Cardiac muscle cell (in vitro differentiated cells and primary cell): Measurements from ENCODE around the gene VMO1. TPM values are rescaled to one million over a fixed set of nuclear protein-coding genes. Genes with fewer than 3 reads are reported as not detected.

Experiments
- DNase-seq, 2 donors: peaks; one replicate each; pipeline versions ENCODE4 v3.0.0 to v3.0.0-alpha.2; 2010 to 2017; ENCODE audit warnings: low read depth in 1 of 2, low spot score in 1 of 2
- H3K27ac ChIP-seq: fragments of 200-600 bp; sonication (generic); 2 replicates; pipeline ENCODE4 v1.5.1; 2016
- H3K27me3 ChIP-seq: fragments of 200-600 bp; sonication (generic); 2 replicates; pipeline ENCODE4 v1.6.0; 2016; ENCODE audit warnings: control low read depth
- H3K36me3 ChIP-seq: fragments of 200-600 bp; sonication (generic); 2 replicates; pipeline ENCODE4 v1.5.1; 2016; ENCODE audit warnings: control low read depth
- H3K4me1 ChIP-seq: fragments of 200-600 bp; sonication (generic); 2 replicates; pipeline ENCODE4 v1.8.1; 2017; ENCODE audit warnings: low read depth, mild to moderate bottlenecking, mixed run types
- H3K4me3 ChIP-seq: fragments of 200-600 bp; sonication (generic); 2 replicates; pipeline ENCODE4 v1.5.1; 2016; ENCODE audit warnings: mild to moderate bottlenecking
- H3K9me3 ChIP-seq: fragments of 200-600 bp; sonication (generic); 2 replicates; pipeline ENCODE4 v1.5.1; 2017; ENCODE audit warnings: low read depth, mild to moderate bottlenecking, control low read depth
- polyA plus RNA-seq: library from polyadenylated mRNA; unstranded; fragments of >200 nt; fragmentation: Nextera tagmentation; extraction: Ambion mirVana; gene quantifications from 2 replicates; pipeline ENCODE4 v1.2.1, GENCODE V29; 2016
- total RNA-seq: library from RNA; depleted of rRNA; stranded (reverse); fragments of >200 nt; gene quantifications from 2 replicates; pipeline ENCODE4 v1.2.3, GENCODE V29; 2016
- TF ChIP-seq, protein P1 (sequence below): IDR thresholded peaks from 2 replicates; pipeline ENCODE4 v1.5.1; 2012; ENCODE audit warnings: low read depth, mild to moderate bottlenecking, low read length

VMO1 gene
- total and polyA plus RNA-seq, 2 experiments from 2014 or later, result 1.2 to 2.2 TPM

DNA sequence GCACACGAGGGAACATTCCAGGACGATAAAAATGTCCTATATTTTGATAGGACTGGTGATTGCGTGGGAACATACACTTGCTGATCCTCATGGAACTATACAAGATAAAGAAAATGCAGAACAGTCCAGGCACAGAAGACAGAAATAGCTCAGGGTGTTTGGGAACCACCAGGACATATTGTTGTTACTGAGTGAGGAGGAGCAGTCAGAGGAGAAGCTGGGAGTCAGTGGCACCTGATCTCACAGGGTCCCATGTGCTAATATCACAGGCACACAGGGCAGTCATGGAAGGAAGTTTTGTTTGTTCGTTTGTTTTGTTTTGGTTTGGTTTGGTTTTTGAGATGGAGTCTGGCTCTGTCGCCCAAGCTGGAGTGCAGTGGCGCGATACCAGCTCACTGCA lies 26.5 kb upstream of the VMO1 start:
- Histone ChIP-seq H3K27ac (peak overlapping the region; percentile 54), H3K4me1 (peaks cover 9% of the 10 kb centered on the region), H3K9me3 (no peaks in the 10 kb centered on the region), H3K27me3 (no peaks in the 10 kb centered on the region), H3K36me3 (peaks cover 3% of the 10 kb centered on the region), H3K4me3 (no peak overlapping the region)
- DNase-seq, result no peak
- TF ChIP-seq, protein P1, sequence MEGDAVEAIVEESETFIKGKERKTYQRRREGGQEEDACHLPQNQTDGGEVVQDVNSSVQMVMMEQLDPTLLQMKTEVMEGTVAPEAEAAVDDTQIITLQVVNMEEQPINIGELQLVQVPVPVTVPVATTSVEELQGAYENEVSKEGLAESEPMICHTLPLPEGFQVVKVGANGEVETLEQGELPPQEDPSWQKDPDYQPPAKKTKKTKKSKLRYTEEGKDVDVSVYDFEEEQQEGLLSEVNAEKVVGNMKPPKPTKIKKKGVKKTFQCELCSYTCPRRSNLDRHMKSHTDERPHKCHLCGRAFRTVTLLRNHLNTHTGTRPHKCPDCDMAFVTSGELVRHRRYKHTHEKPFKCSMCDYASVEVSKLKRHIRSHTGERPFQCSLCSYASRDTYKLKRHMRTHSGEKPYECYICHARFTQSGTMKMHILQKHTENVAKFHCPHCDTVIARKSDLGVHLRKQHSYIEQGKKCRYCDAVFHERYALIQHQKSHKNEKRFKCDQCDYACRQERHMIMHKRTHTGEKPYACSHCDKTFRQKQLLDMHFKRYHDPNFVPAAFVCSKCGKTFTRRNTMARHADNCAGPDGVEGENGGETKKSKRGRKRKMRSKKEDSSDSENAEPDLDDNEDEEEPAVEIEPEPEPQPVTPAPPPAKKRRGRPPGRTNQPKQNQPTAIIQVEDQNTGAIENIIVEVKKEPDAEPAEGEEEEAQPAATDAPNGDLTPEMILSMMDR, result no peak

- Histone ChIP-seq H3K9me3 (no peaks in the 10 kb centered on the region), H3K4me1 (peaks cover 9% of the 10 kb centered on the region), H3K36me3 (peaks cover under 1% of the 10 kb centered on the region), H3K4me3 (no peak overlapping the region), H3K27ac (no peak overlapping the region), H3K27me3 (no peaks in the 10 kb centered on the region)
- DNase-seq, result no peak
- TF ChIP-seq, protein P1, result no peak
Observed at GRCh38 chr17:4811471-4811870, 25.3 kb upstream of the VMO1 start.

DNA sequence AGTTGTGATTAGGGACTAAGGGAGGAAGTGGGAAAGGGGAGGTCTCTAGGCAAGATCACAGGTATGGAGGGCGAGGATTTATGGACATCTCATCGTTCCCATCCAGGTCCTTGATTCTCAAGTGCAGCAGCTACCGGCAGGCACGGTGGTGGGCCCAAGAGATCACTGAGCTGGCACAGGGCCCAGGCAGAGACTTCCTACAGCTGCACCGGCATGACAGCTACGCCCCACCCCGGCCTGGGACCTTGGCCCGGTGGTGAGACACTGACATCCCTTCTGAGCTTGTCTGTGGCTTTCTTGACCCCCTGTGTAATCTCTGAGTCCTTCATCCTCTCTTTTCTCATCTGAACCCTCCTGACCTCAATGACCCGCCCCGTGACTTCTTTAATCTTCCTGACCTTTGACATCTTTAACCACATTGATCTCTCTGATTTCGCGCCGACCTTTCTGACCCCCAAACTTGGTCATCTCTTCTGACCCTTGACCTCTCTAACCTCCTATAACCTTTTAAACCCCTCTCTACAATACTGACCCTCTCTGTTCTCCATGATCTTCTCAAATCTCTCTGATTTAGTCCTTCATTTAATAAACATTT lies 24.6 kb upstream of the VMO1 start:
- no peak overlapping the region for H3K4me3 ChIP-seq
- no peak overlapping the region for H3K27ac ChIP-seq
- DNase-seq, result no peak
- peaks cover 9% of the 10 kb centered on the region for H3K4me1 ChIP-seq
- H3K9me3 ChIP-seq, result no peaks in the 10 kb centered on the region
- TF ChIP-seq, protein P1, result no peak
- H3K36me3 ChIP-seq, result no peaks in the 10 kb centered on the region
- H3K27me3 ChIP-seq, result no peaks in the 10 kb centered on the region

DNA sequence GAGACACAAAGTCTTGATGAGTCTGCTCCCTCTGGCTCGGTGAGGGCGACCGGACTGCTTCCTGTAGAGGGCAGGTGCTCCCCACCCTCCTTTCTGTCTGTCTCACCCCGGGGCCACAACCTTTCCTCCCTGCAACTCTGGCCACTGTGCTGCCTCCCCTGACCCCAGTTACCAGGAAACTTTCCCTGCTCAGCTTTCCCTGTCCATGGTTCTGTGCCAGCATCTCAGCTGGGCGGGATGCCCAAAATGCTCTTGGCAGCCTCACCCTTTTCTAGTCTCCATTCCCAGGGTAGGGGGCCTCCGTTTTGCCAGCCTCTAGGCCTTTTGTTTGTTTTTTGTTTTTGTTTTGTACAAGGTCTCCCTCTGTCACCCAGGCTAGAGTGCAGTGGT lies 22.2 kb upstream of the VMO1 start:
- Histone ChIP-seq H3K36me3 (no peaks in the 10 kb centered on the region), H3K27ac (no peak overlapping the region), H3K4me3 (no peak overlapping the region), H3K9me3 (no peaks in the 10 kb centered on the region), H3K4me1 (peaks cover 9% of the 10 kb centered on the region), H3K27me3 (no peaks in the 10 kb centered on the region)
- TF ChIP-seq, protein P1, result no peak
- peak in 1 of 2 donors; percentile 11 for DNase-seq

- Histone ChIP-seq H3K27me3 (no peaks in the 10 kb centered on the region), H3K36me3 (no peaks in the 10 kb centered on the region), H3K27ac (no peak overlapping the region), H3K4me3 (peak overlapping the region; percentile 52), H3K9me3 (no peaks in the 10 kb centered on the region), H3K4me1 (peaks cover 5% of the 10 kb centered on the region)
- peak; percentile 1 to 6 for DNase-seq
- TF ChIP-seq, protein P1, result no peak
Observed at GRCh38 chr17:4807605-4808377, 21.6 kb upstream of the VMO1 start.
